T1000 (cell line): ENCODE data around the gene AKAP13.
"Not testable (repeated sequence)": the region's sequence is repeated elsewhere in the genome, so short reads cannot be mapped to it uniquely, and the experiment has no call there.

Experiments
- DNase-seq: peaks from one replicate; lab custom pipeline; 2025; ENCODE audit warnings: mixed read lengths; lab: John Stamatoyannopoulos, UW

AKAP13 gene

GRCh38 chr15:85380217-85380811 is at the start of gene AKAP13:
TSS of gene AKAP13 (plus strand) at chr15:85380603. CDS start at chr15:85485721, 105,118 bp downstream.
- DNase-seq = peak; percentile 97

GRCh38 chr15:85330901-85331588 is 49.4 kb upstream of the AKAP13 start:
- peak; percentile 75 for DNase-seq

DNA sequence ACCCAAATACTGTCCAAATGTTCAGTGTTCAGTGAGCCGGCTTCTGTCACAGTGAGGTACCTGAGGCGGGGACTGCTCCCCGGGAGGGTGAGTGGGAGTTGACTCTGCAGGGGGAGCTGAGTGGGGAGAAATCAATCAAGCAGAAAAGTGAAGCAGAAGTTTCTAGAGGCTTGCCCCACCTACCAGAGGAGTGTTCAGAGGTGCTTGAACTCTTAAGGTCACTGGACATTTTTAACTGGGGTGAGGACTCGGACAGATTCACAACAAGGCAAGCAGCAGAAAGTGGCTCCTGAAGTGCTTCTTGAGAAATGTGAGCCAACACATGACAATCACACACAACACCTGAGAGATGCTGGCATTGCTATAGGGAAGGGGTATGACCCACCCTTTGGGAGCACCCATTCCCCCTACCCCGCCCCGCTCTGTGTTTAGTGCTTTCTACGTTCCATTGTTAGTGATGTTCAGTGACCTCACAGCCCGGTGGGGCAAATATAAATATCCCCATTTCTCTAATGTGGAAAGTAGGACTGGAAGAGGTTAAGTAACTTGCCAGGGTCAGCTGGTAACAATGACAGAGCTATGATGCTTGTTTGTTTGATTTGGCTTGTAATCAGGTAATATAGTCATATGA is 48.6 kb upstream of the AKAP13 start:
- DNase-seq = no peak

- no peak for DNase-seq
These were observed 47.1 kb upstream of the AKAP13 start for GRCh38 chr15:85333132-85333831.

DNA sequence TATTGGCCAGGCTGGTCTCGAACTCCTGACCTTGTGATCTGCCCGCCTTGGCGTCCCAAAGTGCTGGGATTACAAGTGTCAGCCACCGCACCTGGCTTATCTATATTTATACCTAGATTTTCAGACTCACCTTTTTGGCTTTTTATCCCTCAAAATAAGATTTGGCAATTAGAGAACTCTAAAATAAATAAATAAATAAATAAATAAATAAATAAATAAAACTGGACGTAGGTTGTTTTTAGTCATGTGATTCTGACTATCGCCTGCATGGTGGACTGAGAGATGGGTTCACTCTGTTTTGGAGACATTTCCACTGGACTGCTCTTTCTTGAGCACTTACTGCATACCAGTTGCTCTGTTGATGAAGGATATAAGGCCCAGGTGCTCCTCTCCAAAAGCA is 46.2 kb upstream of the AKAP13 start:
- no peak for DNase-seq

DNA sequence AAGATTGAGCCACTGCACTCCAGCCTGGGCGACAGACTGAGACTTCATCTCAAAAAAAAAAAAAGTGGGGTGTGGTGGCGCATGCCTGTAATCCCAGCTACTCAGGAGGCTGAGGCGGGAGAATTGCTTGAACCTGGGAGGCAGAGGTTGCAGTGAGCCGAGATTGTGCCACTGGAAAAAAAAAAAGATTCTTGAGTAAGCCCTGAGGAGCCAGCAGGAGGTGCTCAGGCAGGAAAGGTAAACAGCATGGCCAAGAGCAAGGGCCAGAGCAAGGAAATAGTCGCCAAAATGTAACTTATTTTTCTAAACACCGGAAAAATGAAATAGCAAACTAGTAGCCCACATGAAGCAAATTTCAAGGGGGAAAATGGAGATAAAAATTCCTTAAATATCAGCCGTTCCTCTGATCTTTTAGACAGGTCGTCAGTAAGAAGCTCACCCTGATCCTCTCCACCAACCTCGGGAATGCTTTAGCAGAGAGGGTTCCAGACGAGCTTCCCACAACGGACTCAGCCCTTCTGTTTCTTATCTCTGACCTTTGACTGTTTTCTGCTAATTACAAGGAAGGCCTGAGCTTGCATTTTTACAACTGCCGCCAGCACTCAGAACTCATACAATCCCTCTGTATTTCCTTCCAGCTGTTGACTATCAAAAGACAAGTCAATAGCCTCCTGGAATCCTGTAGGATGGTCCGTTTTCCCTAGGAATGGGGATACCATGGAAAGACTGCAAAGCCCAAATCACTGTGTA is 45.0 kb upstream of the AKAP13 start:
- no peak for DNase-seq

DNA sequence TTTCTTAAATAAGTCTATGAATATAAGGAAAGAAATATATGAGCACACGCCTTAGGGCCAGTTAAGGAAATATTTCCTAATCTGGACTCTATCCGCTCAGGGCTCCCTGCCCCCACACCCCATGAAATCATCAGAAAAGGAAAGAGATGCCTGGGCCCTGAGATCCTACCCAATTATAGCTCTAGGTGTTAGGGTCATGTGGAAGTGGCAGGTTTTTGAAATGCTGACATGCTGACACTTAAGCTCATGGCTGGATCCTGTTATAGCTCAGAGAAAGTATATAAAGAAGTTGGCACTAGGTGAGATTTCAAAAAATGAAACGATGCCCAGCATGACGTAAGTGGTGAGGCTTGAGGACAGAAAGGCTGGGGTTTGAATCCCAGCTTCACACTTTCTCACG is 43.5 kb upstream of the AKAP13 start:
- DNase-seq = no peak

DNA sequence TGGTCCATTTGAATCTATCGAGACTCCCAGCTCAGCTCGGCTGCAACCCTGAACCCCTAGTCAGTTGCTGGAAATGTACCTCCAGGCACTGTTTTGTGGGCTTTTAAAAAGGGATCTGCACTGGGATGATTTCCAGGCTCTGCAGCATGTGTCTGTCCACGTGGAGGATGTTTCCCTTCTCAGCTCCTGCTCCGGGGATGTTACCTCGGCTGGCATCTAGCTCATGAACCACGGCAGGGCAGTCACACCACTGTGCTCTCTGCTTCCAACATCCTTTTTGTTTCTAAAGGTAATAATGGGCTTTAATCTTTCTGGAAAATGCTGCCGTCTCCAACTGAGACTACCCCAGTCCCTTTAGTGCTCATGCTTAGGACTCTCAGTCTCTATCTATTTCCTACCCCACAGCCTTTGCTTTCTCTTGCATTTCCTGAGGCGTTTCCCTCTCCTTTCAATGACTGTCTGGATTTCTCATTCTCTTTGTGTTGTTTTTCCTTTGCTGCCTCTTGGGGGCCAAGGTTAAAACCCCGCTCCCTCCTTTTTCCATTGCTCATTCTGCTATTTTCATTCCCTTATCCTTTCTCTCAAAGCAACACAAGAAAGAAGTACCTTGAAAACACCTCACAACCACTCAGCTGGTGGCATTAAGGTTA is 42.9 kb upstream of the AKAP13 start:
- DNase-seq = no peak

- DNase-seq = no peak
These were observed 40.1 kb upstream of the AKAP13 start for GRCh38 chr15:85340321-85340665.

DNA sequence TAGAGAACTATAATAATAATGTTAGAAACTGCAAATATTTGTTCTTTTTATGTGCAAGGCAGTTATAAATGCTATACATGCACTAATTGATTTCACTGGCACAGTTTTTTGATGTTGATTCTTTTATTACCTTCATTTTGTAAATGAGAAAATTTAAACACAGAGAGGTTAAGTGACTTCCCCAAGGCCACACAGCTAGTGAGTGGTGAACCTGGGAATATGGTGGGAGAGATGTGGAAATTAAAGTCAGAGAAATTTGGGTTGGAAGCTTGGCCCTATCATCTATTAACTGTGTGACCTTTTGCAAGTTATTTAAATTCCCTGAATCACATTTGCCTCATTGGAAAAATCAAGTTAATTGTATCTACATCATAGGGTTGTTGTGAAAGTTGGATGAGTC is 39.6 kb upstream of the AKAP13 start:
- DNase-seq = no peak

- not testable (repeated sequence) for DNase-seq
These were observed 38.2 kb upstream of the AKAP13 start for GRCh38 chr15:85342163-85342562.

DNA sequence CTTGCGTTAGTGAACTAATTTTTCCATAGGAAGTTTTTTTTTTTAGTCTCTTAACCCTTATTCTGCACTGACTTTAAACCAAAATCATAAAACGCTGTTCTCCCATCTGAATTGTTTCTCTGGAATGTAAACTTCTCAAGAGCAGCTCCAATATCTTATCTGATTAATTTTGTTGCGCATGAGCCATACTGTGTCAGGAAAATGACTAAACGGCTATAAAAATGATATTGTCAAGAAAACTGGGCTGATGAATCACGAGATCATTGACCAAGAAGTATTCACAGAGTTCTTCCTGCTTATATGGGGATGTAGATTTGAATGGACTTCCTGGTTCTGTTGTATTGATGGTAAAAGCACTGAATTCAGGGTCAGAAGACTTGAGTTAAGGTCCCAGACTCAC is 37.0 kb upstream of the AKAP13 start:
- peak; percentile 30 for DNase-seq

DNA sequence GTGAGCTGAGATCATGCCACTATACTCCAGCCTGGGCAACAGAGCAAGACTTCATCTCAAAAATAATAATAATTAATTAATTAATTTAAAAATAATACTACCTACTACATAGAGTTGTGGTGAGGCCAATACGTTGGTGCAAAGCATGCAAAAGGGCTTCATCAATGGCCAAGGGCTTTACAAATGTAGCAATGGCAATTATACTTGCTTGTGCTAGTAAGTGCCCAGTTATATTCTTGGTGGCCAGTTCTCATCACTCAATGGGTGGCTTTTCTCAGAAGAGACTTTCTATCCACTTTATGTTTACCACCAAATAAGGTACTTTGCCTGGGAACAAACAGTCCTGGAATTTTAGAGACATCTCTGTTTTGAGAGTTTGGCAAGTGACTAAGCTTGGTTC is 36.2 kb upstream of the AKAP13 start:
- not testable (repeated sequence) for DNase-seq

- DNase-seq = peak; percentile 55
These were observed 35.7 kb upstream of the AKAP13 start for GRCh38 chr15:85344653-85345114.

DNA sequence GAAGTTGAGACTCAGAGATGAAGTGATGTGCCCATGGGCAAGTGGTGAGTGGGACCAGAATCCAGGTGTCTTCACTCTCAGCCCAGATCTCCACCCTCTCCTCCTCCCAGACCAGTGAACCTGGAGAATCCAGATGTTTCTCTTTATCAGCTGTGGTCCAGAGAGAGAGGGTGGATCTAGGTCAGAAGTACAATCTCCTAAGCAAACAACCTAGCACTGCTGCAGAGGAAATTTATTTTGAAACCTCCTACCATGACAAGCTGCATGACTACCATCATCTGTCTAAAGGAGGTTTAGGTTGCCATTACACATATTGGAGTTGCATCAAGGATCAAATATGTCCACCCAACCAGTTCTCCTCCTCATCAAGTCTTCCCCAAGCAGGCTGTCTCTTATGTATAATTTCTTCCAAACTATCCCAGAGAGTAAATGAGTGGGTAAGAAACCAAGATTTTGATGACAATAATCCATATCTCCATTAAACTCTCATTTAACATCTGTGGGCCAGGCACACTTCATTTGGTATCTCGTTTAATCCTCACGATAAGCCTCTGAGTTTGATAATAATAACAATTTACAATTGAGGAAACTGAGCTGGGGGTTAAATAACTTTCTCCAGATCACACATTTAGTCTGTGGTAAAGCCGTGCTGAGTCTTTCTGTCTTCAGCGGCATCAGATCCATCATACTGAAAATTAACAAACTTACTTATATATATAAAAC is 35.0 kb upstream of the AKAP13 start:
- DNase-seq = not testable (repeated sequence)

- not testable (repeated sequence) for DNase-seq
These were observed 33.8 kb upstream of the AKAP13 start for GRCh38 chr15:85346462-85347084.

- DNase-seq = not testable (repeated sequence)
These were observed 32.9 kb upstream of the AKAP13 start for GRCh38 chr15:85347264-85348047.

DNA sequence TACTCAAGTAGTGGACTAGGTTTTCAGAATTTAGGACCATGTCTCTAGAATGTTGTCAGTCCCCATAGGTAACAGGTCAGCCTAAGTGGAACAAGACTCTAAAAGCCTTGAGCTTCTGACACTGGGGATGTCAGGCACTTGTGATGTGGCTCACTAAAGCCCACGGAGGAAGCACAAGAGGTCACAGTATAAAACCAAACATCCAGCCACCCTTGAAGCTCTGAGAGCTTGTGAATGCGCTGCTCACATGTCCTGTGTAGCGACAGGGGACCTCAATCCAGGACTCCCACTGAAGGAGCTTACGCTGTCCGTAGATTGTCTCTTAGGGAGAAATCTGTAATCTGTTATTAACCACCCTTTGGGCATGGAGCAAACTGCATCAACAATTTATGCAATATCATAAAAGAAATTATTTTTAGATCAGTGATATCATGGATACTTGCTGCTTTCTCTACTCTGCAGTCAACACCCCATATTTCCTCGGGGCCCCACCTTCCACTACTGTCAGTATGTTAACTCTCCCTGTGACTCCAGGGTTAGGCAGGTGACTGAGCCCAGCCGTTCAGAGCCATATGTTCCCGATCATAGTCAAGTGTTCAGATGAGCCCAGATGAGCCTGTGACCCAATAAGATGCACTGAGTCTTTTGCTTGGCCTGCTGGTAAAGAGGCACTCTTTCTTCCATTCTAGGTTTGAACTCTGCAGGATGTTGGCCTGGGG is 32.2 kb upstream of the AKAP13 start:
- not testable (repeated sequence) for DNase-seq

- not testable (repeated sequence) for DNase-seq
These were observed 31.3 kb upstream of the AKAP13 start for GRCh38 chr15:85349062-85349461.
